GM12864 (cell line): ENCODE data around the gene EFR3B.

Experiments used
- DNase-seq: peaks from one replicate; pipeline ENCODE4 v3.0.0-alpha.2; 2011; ENCODE audit warnings: low read depth
- H3K4me3 ChIP-seq: 2 replicates; pipeline ENCODE4 v1.5.1; 2011; ENCODE audit warnings: mild to moderate bottlenecking, low read depth, low read length, control low read depth
- TF ChIP-seq, protein P1 (sequence below): IDR thresholded peaks from 2 replicates; pipeline ENCODE4 v1.5.1; 2011; ENCODE audit warnings: low read depth, mild to moderate bottlenecking, moderate library complexity, low read length, control low read depth, inconsistent platforms; ENCODE audit errors: missing control alignments

EFR3B gene

DNA sequence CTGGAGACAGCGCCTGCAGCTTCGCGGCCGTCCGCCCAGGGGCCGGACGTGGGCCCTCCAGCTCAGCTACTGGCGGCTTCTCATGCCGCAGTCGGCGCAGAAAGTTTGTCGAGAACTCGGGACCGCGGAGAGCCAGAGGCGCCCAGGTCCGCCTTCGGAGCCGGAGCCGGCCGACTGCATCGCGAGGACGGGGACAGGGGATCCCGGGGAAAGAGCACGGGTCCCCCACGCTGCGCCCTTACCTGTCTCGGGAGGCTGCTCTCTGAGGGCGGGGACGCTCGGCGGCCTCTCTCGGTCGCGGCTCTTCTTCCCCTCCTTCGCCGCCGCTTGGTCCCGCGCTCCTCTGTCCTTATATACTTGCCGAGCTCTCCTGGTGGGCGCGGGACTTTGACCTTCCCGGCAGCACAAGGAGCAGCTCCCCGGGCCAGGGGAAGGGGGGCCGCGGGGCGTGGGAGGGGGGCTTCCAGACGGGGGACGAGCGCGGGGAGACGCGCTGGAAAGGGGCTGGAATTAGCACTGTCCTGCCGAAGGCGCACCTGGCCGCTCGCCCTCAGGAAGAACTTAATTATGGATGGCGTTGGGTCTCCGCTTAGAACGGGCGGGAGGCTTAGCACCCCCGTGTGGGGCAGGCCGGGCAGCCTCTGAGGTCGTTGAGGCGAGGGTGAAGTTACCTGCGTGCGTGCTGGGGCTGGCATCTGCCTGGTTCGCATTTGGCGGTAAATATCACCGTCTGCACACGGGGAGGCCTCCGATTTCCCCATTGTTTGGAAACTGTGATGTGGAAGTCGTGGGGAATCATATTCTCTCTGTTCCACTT is 126.6 kb downstream of the EFR3B start, which contains the start of gene POMC:
TSS of gene POMC (minus strand) at position 325 of the 817 bp plus-strand sequence. CDS start 3,808 bp downstream, outside the sequence.
- peak within 1 kb of the TSS; percentile 46 for H3K4me3 ChIP-seq
- DNase-seq = no peak
- TF ChIP-seq, protein P1, sequence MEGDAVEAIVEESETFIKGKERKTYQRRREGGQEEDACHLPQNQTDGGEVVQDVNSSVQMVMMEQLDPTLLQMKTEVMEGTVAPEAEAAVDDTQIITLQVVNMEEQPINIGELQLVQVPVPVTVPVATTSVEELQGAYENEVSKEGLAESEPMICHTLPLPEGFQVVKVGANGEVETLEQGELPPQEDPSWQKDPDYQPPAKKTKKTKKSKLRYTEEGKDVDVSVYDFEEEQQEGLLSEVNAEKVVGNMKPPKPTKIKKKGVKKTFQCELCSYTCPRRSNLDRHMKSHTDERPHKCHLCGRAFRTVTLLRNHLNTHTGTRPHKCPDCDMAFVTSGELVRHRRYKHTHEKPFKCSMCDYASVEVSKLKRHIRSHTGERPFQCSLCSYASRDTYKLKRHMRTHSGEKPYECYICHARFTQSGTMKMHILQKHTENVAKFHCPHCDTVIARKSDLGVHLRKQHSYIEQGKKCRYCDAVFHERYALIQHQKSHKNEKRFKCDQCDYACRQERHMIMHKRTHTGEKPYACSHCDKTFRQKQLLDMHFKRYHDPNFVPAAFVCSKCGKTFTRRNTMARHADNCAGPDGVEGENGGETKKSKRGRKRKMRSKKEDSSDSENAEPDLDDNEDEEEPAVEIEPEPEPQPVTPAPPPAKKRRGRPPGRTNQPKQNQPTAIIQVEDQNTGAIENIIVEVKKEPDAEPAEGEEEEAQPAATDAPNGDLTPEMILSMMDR = no peak

DNA sequence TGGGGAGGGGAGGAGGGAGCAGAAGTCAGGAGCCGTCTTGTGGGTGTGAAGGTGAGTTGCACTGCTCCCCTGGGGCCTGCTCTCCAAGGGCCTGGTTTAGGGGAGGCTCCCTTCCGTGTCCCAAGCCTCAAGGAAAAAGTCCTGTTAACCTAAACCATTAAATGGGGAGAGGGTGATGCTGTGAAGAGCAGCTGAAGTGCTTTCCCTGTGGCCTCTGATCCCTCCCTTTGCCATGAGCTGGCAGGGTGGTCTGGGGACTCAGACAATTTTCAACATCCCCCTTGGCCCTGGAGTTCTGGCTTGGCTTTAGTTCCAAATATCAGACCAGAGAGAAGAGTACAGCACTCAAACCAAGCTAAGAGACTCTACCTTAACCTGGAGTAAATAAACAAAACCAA is 127.2 kb downstream of the EFR3B start:
- TF ChIP-seq, protein P1 = no peak
- no peak overlapping the region for H3K4me3 ChIP-seq
- no peak for DNase-seq

DNA sequence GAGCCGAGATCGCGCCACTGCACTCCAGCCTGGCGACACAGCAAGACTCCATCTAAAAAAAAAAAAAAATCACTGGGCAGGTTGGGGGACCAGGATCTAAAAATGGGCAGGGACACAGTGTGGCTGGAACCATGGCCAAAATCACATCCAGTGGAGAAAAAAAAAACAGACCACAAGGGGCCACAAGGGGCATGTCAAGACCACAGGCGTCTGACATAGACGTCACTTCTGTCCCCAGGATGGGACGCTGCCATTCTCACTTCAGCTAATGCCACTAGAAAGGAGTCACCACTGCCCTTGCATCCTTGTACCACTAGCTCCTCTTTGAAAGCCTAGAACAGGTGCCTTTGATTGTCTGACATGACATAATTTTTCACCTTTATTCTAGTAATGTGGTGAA is 129.0 kb downstream of the EFR3B start:
- DNase-seq = no peak
- TF ChIP-seq, protein P1 = peak; percentile 4
- H3K4me3 ChIP-seq = no peak overlapping the region

DNA sequence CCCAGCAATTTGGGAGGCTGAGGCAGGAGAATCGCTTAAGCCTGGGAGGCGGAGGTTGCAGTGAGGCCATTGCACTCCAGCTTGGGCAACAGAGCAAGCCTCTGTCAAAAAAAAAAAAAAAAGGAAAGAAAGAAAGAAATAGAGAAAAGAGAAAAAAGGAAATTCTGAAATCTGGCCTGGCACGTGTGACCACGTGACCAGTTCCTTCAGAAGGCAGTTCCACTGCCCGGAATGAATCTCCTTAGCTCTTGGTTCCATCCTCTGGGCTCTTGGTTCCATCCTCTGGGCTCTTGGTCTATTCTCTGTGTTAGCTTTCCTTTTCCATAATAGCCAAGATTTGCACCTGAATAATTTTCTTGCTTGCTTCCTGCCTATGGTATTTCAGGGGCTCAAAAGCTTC is 131.8 kb downstream of the EFR3B start:
- no peak for DNase-seq
- TF ChIP-seq, protein P1 = no peak
- H3K4me3 ChIP-seq = no peak overlapping the region

DNA sequence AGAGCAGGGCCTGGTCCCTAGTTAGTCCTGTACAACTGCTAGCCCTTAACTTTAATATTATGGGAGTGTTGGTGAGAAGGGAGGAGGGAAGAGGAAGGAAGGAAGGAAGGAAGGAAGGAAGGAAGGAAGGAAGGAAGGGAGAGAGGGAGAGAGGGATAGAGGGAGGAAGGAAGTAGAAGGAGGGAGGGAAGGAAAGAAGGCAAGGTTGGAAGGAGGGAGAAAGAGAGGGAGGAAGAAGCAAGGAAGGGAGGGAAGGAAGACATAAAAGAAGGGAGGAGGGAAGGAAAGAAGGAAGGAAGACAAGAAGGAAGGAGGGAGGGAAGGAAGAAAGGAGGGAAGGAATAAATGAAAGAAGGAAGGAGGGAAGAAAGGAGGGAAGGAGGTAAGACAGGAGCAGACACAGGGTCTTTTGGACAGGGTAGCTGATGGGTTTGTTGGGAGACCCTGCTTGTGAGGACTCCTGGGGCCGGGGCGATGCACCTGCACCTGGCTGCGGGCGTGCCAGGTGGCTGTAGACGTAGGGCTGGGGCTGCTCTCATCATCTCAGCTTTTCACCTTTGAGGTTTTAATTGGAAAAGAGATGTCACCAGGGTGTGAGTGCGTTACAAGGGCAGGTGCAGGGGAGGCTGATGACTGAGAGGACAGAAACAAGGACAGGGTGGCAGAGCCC is 132.5 kb downstream of the EFR3B start:
- no peak overlapping the region for H3K4me3 ChIP-seq
- DNase-seq = no peak
- TF ChIP-seq, protein P1 = no peak

DNA sequence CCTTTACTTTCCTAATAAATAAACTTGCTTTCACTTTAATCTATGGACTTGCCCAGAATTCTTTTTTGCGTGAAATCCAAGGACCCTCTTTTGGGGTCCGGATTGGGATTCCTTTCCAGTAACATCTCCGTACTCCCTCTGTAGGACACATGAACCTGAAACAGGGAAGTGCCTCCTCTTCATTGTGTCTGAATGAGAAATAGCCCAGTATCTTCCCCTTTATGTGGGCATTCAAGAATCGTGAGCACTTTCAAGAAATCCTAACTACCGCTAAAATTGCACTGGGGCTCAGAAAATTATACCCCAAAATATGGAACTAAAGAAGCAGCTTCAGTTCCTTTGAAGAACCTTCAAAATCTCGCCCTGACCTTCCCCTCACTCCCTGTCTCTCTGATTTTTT is 134.3 kb downstream of the EFR3B start:
- no peak overlapping the region for H3K4me3 ChIP-seq
- no peak for DNase-seq
- TF ChIP-seq, protein P1 = no peak
